GM23338 (cell line): ENCODE data around the gene NECAP2. TPM values are rescaled to one million over a fixed set of nuclear protein-coding genes. Genes with fewer than 3 reads are reported as not detected.

ENCODE experiments used
- ATAC-seq: fragments of 200-7000 bp; cut with Tn5 transposase; 3 replicates; pipeline ENCODE4 v1.9.1; 2020
- DNase-seq: peaks from one replicate; pipeline ENCODE4 v3.0.0-alpha.2; 2015; ENCODE audit warnings: low spot score
- H2AFZ ChIP-seq: fragments of 200-600 bp; sonication (generic); 2 replicates; pipeline ENCODE4 v1.8.0; 2016; ENCODE audit warnings: antibody characterized with exemption, mild to moderate bottlenecking, moderate library complexity
- H3F3A ChIP-seq: fragments of 200-600 bp; sonication (generic); replicated peaks from 2 replicates; pipeline ENCODE4 v1.8.0; 2017; ENCODE audit warnings: antibody characterized with exemption, mixed run types, low read depth
- H3K27ac ChIP-seq: fragments of 200-600 bp; sonication (generic); 2 replicates; pipeline ENCODE4 v1.6.1; 2016; ENCODE audit warnings: low read depth
- H3K27me3 ChIP-seq: fragments of 200-600 bp; sonication (generic); 2 replicates; pipeline ENCODE4 v1.8.0; 2016; ENCODE audit warnings: mild to moderate bottlenecking, mixed run types, moderate library complexity; ENCODE audit not compliant: insufficient read depth
- H3K36me3 ChIP-seq: fragments of 200-600 bp; sonication (generic); 2 replicates; pipeline ENCODE4 v1.8.0; 2016; ENCODE audit warnings: mild to moderate bottlenecking; ENCODE audit not compliant: insufficient read depth
- H3K4me1 ChIP-seq: fragments of 200-600 bp; sonication (generic); 2 replicates; pipeline ENCODE4 v1.8.0; 2016; ENCODE audit warnings: mild to moderate bottlenecking, moderate library complexity; ENCODE audit not compliant: insufficient read depth
- H3K4me2 ChIP-seq: fragments of 200-600 bp; sonication (generic); 2 replicates; pipeline ENCODE4 v1.7.1; 2017; ENCODE audit warnings: mixed run types
- H3K4me3 ChIP-seq: fragments of 200-600 bp; sonication (generic); 2 replicates; pipeline ENCODE4 v1.6.1; 2016; ENCODE audit warnings: mixed run types
- H3K79me2 ChIP-seq: fragments of 200-600 bp; sonication (generic); replicated peaks from 2 replicates; pipeline ENCODE4 v1.8.0; 2017; ENCODE audit warnings: mild to moderate bottlenecking; ENCODE audit not compliant: insufficient read depth
- H3K9me2 ChIP-seq: fragments of 200-600 bp; sonication (generic); 2 replicates; pipeline ENCODE4 v1.8.0; 2017; ENCODE audit not compliant: insufficient read depth
- H4K20me1 ChIP-seq: fragments of 200-600 bp; sonication (generic); replicated peaks from 2 replicates; pipeline ENCODE4 v1.8.0; 2017; ENCODE audit warnings: mild to moderate bottlenecking; ENCODE audit not compliant: insufficient read depth
- H3K27ac Mint-ChIP-seq: 2 replicates; pipeline ENCODE4 v1.8.0; 2020; ENCODE audit warnings: inconsistent platforms, mild to moderate bottlenecking, moderate library complexity, mixed read lengths
- H3K27me3 Mint-ChIP-seq: 3 replicates; pipeline ENCODE4 v1.8.0; 2022; ENCODE audit warnings: low read depth, mild to moderate bottlenecking, moderate library complexity, mixed read lengths, inconsistent platforms; ENCODE audit not compliant: insufficient read depth, poor library complexity
- H3K36me3 Mint-ChIP-seq: 3 replicates; pipeline ENCODE4 v1.8.0; 2021; ENCODE audit warnings: low read depth, mild to moderate bottlenecking, inconsistent platforms, moderate library complexity, mixed read lengths
- H3K4me1 Mint-ChIP-seq: 3 replicates; pipeline ENCODE4 v1.8.0; 2020; ENCODE audit warnings: mild to moderate bottlenecking, inconsistent platforms, mixed read lengths
- H3K4me3 Mint-ChIP-seq: 3 replicates; pipeline ENCODE4 v1.8.0; 2021; ENCODE audit warnings: moderate library complexity, mild to moderate bottlenecking, inconsistent platforms, mixed read lengths
- H3K9me3 Mint-ChIP-seq: 3 replicates; pipeline ENCODE4 v1.8.0; 2020; ENCODE audit warnings: moderate library complexity, mild to moderate bottlenecking, inconsistent platforms, mixed read lengths
- CREB1 ChIP-seq: fragments of 250-450 bp; sonication (Bioruptor Pico); IDR thresholded peaks from 2 replicates; pipeline ENCODE4 v1.5.0; 2020; ENCODE audit warnings: low read depth, mild to moderate bottlenecking, moderate library complexity
- CTCF ChIP-seq, 2 experiments: fragments of 200-600 bp in 1 of 2; sonication (generic) in 1 of 2; conservative IDR thresholded peaks; 2 replicates each; pipeline versions ENCODE4 v1.5.1 to v1.6.1; 2016 to 2017; ENCODE audit warnings: antibody characterized with exemption in 2 of 2, low read depth in 2 of 2, mild to moderate bottlenecking in 2 of 2, moderate library complexity in 1 of 2
- ETS1 ChIP-seq: IDR thresholded peaks from 2 replicates; pipeline ENCODE4 v1.6.1; 2016; ENCODE audit warnings: antibody characterized with exemption
- EZH2 ChIP-seq: fragments of 200-600 bp; sonication (generic); IDR thresholded peaks from one replicate; pipeline ENCODE4 v1.8.0; 2017; ENCODE audit warnings: antibody characterized with exemption, mild to moderate bottlenecking, low read depth; ENCODE audit not compliant: unreplicated experiment
- EZH2phosphoT487 ChIP-seq: fragments of 200-600 bp; sonication (generic); IDR thresholded peaks from one replicate; pipeline ENCODE4 v1.8.1; 2018; ENCODE audit warnings: antibody characterized with exemption; ENCODE audit not compliant: unreplicated experiment
- JUNB ChIP-seq: IDR thresholded peaks from one replicate; pipeline ENCODE4 v1.6.1; 2016; ENCODE audit warnings: antibody characterized with exemption; ENCODE audit not compliant: unreplicated experiment
- NANOG ChIP-seq: IDR thresholded peaks from 2 replicates; pipeline ENCODE4 v1.6.1; 2016; ENCODE audit warnings: antibody characterized with exemption, borderline replicate concordance
- POLR2AphosphoS5 ChIP-seq: IDR thresholded peaks from 2 replicates; pipeline ENCODE4 v1.6.1; 2016; ENCODE audit warnings: antibody characterized with exemption, low read depth
- REST ChIP-seq: IDR thresholded peaks from one replicate; pipeline ENCODE4 v1.6.1; 2018; ENCODE audit warnings: antibody characterized with exemption; ENCODE audit not compliant: unreplicated experiment
- ZNF331 ChIP-seq: fragments of 250-450 bp; sonication (Bioruptor Pico); IDR thresholded peaks from 2 replicates; pipeline ENCODE4 v1.5.0; 2020; ENCODE audit warnings: low read depth, mild to moderate bottlenecking, moderate library complexity
- polyA plus RNA-seq: library from polyadenylated mRNA; unstranded; fragments of >200 nt; fragmentation: Nextera tagmentation; extraction: Ambion mirVana; gene quantifications from 2 replicates; pipeline ENCODE4 v1.2.1, GENCODE V29; 2016
- total RNA-seq: library from RNA; depleted of rRNA; stranded (reverse); fragments of >200 nt; shearing (Covaris generic); gene quantifications from 2 replicates; pipeline ENCODE4 v1.2.3, GENCODE V29; 2014

Gene NECAP2
- total and polyA plus RNA-seq, 2 experiments from 2014 or later, result 20.2 to 28.9 TPM

- Histone ChIP-seq H2AFZ (no peak overlapping the region), H3K4me3 (no peak overlapping the region), H3K27me3 (no peaks in the 10 kb centered on the region), H3K27ac (no peak overlapping the region), H3F3A (no peaks in the 10 kb centered on the region), H4K20me1 (no peaks in the 10 kb centered on the region; the same call in 1 of the 2 replicates), H3K9me2 (no peaks in the 10 kb centered on the region), H3K79me2 (no peaks in the 10 kb centered on the region), H3K36me3 (no peaks in the 10 kb centered on the region), H3K4me1 (no peaks in the 10 kb centered on the region), H3K4me2 (no peak overlapping the region)
- Mint-ChIP-seq H3K27me3 (peaks cover 14% of the 10 kb centered on the region), H3K36me3 (no peaks in the 10 kb centered on the region), H3K4me1 (peaks cover 6% of the 10 kb centered on the region; the same call in 2 of the 3 replicates), H3K27ac (no peak overlapping the region), H3K9me3 (no peaks in the 10 kb centered on the region; the same call in 2 of the 3 replicates), H3K4me3 (no peak overlapping the region)
- DNase-seq, result no peak
- no peak for ATAC-seq
- TF ChIP-seq ETS1, result no peak
Measured at GRCh38 chr1:16406868-16407267, 33.7 kb upstream of the NECAP2 start.

- H3K4me1 ChIP-seq, result no peaks in the 10 kb centered on the region
- Mint-ChIP-seq H3K4me1 (peaks cover 6% of the 10 kb centered on the region; the same call in 2 of the 3 replicates), H3K27me3 (peaks cover 11% of the 10 kb centered on the region), H3K4me3 (no peak overlapping the region), H3K27ac (no peak overlapping the region), H3K9me3 (no peaks in the 10 kb centered on the region; the same call in 2 of the 3 replicates), H3K36me3 (no peaks in the 10 kb centered on the region; the same call in 2 of the 3 replicates)
- no peak overlapping the region for H3K4me3 ChIP-seq
- DNase-seq (no peak), ATAC-seq (peak; percentile 53)
- no peaks in the 10 kb centered on the region for H3K36me3 ChIP-seq
- H3K4me2 ChIP-seq, result no peak overlapping the region
- H3K9me2 ChIP-seq, result no peaks in the 10 kb centered on the region
- H3K27me3 ChIP-seq, result no peaks in the 10 kb centered on the region
- no peaks in the 10 kb centered on the region for H3K79me2 ChIP-seq
- no peaks in the 10 kb centered on the region for H3F3A ChIP-seq
- H2AFZ ChIP-seq, result peak overlapping the region; percentile 84; the same call in 1 of the 2 replicates
- no peaks in the 10 kb centered on the region; the same call in 1 of the 2 replicates for H4K20me1 ChIP-seq
- no peak overlapping the region for H3K27ac ChIP-seq
- TF ChIP-seq EZH2phosphoT487 (no peak), CREB1 (CRISPR knock-in tag) (no peak), REST (no peak), JUNB (no peak), CTCF (conservative IDR thresholded peaks at IDR 0.05; ENCODE audit: low read depth in 2 of 2) (no peak), EZH2 (no peak), ZNF331 (CRISPR knock-in tag) (no peak), NANOG (no peak), POLR2AphosphoS5 (no peak)
Measured at GRCh38 chr1:16409536-16410152, 30.9 kb upstream of the NECAP2 start.
